ENCODE results near the gene SF3B6.

SF3B6 gene

GRCh38 chr2:24022975-24023575 lies 53.1 kb downstream of the SF3B6 start:
- Mint-ChIP-seq H3K4me1 (ENCODE audit: low read depth) (no peaks in the 10 kb centered on the region), H3K27ac (no peak overlapping the region), H3K9me3 (no peaks in the 10 kb centered on the region), H3K36me3 (ENCODE audit: low read depth) (peaks cover 22% of the 10 kb centered on the region), H3K27me3 (no peaks in the 10 kb centered on the region), H3K4me3 (no peak overlapping the region)

DNA sequence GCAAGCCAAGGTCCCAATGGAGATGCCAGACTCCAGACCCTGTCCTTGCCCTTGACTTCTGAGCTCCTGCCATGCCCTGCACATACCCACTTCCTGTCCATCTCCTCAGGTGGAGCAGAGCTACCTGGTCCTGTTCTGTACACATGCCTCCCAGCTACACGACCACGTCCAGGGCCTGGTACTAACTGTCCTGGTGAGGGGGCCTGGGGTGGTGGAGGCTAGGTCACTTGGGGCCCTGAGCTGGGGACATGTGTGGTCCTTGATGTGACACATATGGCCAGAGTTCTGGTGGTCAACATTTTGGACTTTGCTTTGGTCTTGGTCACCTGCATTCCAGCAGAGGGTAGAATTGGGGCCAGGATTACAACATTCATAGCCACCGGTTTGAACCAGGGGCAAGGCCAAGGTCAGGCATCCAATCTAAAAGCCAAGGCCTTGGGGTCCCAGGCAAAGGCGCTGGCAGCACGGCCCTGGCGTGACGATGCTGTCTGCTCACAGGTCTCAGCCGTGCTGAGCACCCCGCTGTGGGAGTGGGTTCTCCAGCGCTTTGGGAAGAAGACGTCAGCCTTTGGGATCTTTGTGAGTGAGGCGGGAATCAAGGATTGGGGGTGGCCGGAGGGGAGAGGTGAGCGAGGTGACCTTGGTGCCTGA lies 53.7 kb downstream of the SF3B6 start:
- H3K9me3 Mint-ChIP-seq, result no peaks in the 10 kb centered on the region
- no peak overlapping the region for H3K4me3 Mint-ChIP-seq
- peaks cover 20% of the 10 kb centered on the region for H3K36me3 Mint-ChIP-seq (ENCODE audit: low read depth)
- no peaks in the 10 kb centered on the region for H3K4me1 Mint-ChIP-seq (ENCODE audit: low read depth)
- H3K27me3 Mint-ChIP-seq, result no peaks in the 10 kb centered on the region
- H3K27ac Mint-ChIP-seq, result no peak overlapping the region

GRCh38 chr2:24021122-24021998 lies 54.8 kb downstream of the SF3B6 start:
- Mint-ChIP-seq H3K9me3 (no peaks in the 10 kb centered on the region), H3K36me3 (ENCODE audit: low read depth) (peaks cover 12% of the 10 kb centered on the region), H3K4me3 (no peak overlapping the region), H3K27ac (no peak overlapping the region), H3K4me1 (ENCODE audit: low read depth) (no peaks in the 10 kb centered on the region), H3K27me3 (no peaks in the 10 kb centered on the region)

DNA sequence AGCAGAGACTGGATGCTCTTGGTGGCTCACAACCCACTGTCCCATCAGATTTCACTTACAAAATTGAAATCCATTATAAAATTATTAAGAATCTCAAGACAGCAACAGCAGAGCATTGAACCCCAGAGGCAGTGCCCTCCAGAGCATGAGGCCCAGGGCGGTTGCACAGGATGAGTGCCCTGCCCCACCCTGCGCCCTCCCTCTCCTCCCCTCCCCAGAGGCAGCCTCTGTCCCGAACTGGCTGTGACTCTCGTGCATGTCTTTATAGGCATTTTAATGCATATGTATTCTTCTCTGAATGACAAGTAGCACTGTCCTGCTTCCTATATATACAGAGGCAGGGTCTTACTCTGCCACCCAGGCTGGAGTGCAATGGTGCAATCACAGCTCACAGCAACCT lies 55.9 kb downstream of the SF3B6 start:
- H3K4me3 Mint-ChIP-seq, result no peak overlapping the region
- no peaks in the 10 kb centered on the region for H3K4me1 Mint-ChIP-seq (ENCODE audit: low read depth)
- no peaks in the 10 kb centered on the region for H3K9me3 Mint-ChIP-seq
- no peaks in the 10 kb centered on the region for H3K27me3 Mint-ChIP-seq
- no peak overlapping the region for H3K27ac Mint-ChIP-seq
- H3K36me3 Mint-ChIP-seq (ENCODE audit: low read depth), result peaks cover 10% of the 10 kb centered on the region

GRCh38 chr2:24019729-24020128 lies 56.4 kb downstream of the SF3B6 start:
- Mint-ChIP-seq H3K27ac (no peak overlapping the region), H3K36me3 (ENCODE audit: low read depth) (peaks cover 10% of the 10 kb centered on the region)

DNA sequence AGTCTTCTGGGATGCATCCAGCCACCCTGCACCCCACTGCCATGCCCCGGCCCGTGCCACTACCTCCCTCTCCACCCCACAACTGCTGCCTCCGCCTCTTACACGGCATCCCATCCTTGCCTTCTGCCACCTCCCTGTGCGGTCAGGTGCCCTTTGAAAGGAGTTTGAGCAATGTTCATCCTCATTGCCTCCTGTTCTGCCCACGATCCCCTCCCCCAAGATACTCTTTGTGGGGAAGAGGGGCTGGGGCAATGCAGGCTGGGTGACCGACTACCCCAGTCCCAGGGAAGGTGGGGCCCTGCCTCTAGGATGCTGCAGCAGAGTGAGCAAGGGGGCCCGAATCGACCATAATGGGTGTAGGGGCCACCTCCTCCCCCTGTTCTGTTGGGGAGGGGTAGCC lies 57.9 kb downstream of the SF3B6 start:
- no peaks in the 10 kb centered on the region for H3K4me1 Mint-ChIP-seq (ENCODE audit: low read depth)
- H3K4me3 Mint-ChIP-seq, result no peak overlapping the region
- no peaks in the 10 kb centered on the region for H3K9me3 Mint-ChIP-seq
- no peak overlapping the region for H3K27ac Mint-ChIP-seq
- peaks cover 10% of the 10 kb centered on the region for H3K36me3 Mint-ChIP-seq (ENCODE audit: low read depth)
- H3K27me3 Mint-ChIP-seq, result peaks cover 4% of the 10 kb centered on the region

More at GRCh38 chr2:24019729-24020128, 56.4 kb downstream of the SF3B6 start:
- Mint-ChIP-seq H3K27me3 (no peaks in the 10 kb centered on the region), H3K4me1 (ENCODE audit: low read depth) (no peaks in the 10 kb centered on the region), H3K9me3 (no peaks in the 10 kb centered on the region), H3K4me3 (no peak overlapping the region)

DNA sequence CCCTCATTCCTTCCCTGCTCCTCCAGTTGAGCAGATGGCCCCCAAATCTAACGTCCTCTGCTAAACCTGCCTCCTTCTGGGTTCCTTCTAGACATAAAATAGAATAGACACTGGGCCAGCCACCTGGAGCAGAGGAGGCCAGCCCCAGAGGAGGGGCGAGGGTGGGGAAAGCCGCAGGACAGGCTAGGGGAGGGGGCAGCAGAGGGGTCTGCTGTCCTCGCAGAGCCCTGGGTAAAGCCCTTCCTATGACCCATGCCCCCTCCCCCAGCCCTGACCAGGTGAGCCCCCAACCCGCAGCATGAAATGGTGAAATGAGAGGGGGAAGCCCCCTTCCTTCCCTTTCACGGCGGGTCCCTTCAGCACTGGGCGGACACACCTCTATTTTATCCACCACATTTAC lies 58.4 kb downstream of the SF3B6 start:
- no peaks in the 10 kb centered on the region for H3K9me3 Mint-ChIP-seq
- no peak overlapping the region for H3K27ac Mint-ChIP-seq
- no peak overlapping the region for H3K4me3 Mint-ChIP-seq
- H3K4me1 Mint-ChIP-seq (ENCODE audit: low read depth), result no peaks in the 10 kb centered on the region
- H3K27me3 Mint-ChIP-seq, result peaks cover 8% of the 10 kb centered on the region
- peaks cover 5% of the 10 kb centered on the region for H3K36me3 Mint-ChIP-seq (ENCODE audit: low read depth)
